Activated CD4-positive, CD25-positive, alpha-beta regulatory T cell treated with anti-CD3 and anti-CD28 coated beads, Interleukin-2, amount 50 U/mL, for 16 hours (primary cell): ENCODE data around the gene MAPK10.
"Not testable (repeated sequence)": the region's sequence is repeated elsewhere in the genome, so short reads cannot be mapped to it uniquely, and the experiment has no call there.

Experiments used
- DNase-seq: peaks from one replicate; pipeline ENCODE4 v3.0.0-alpha.2; 2020; ENCODE audit warnings: low read depth, low spot score

The MAPK10 gene

DNA sequence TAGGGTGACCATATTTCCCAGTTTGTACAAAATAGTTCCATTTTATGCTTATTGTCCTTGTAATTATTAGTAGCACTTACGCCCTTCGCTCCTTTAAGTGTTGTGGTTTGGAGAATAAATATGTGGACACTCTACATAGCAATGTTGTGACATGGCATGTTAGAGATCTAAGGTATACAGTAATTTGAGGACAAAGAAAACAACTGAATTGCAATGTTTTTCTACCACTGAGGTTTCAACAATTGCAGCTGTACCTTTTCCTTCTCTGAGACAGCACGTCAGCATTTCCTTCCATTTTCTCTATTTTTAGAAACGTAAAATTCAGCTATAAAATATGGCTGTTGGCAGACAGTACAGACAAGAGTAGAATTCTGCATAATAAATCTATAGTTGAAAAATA lies 323.1 kb downstream of the MAPK10 start:
- no peak for DNase-seq

- no peak for DNase-seq
Observed at GRCh38 chr4:86035688-86036087, 324.2 kb downstream of the MAPK10 start.

DNA sequence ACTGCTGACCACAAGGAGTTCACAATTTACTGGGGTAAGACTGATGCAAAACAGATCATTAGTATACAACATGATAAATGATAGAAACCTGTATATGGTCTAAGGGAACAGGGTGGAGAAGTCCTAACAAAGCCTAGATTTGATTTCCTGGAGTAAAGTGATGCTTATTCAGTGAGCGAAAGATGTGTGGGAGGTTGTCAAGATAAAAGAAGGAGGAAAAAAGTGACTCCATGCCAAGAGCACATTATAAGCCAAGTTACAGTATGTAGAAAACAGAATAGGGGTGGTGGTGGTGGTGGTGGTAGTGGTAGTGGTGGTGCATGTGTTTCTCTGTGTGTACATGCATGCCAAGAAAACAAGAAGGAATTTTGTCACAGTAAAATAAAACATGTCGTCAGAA lies 325.2 kb downstream of the MAPK10 start:
- DNase-seq = no peak

- DNase-seq = no peak
Observed at GRCh38 chr4:86033171-86033570, 326.7 kb downstream of the MAPK10 start.

DNA sequence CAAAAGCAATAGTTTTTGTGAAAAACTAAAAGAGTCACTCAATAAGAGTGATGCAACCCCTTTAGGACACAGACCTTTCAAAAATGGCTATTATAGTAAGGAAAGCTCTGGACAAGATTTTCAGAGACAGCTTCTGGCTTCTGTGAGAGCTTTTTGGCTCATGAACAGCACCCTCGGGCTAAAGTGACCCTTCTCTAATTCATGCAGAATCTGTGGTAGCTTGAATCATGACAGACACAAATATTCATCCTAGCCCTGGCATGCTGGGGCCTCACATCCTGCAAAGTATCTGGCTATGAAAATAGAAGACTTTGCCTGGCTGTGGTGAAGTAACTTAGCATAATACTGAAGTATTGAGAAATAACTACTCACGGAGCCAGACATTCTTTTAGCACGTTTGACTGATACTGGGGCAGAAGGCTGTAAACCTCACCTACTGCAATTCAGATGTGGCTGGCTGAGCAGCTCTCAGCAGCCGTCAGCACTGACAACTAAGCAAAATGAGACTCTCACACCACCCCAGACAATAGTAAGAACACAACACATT lies 327.3 kb downstream of the MAPK10 start:
- no peak for DNase-seq

- no peak for DNase-seq
Observed at GRCh38 chr4:86031927-86032326, 327.9 kb downstream of the MAPK10 start.

- no peak for DNase-seq
Observed at GRCh38 chr4:86026720-86027119, 333.1 kb downstream of the MAPK10 start.

- DNase-seq = not testable (repeated sequence)
Observed at GRCh38 chr4:86021671-86022070, 338.2 kb downstream of the MAPK10 start.

DNA sequence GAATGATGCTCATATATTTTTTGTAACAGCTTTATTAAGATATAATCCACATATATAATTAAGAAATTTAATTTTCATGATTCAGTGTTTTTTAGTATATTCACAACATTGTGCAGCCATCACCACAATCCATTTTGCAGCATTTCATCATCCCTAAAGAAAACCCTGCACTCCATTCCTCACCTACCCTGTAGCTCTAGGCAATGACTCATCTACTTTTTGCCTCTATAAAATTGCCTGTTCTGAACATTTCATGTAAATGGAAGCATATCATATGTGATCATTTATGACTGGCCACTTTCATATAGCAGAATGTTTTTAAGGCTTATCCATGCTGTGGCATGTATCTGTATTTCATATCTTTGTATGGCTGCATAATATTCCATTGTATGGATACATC lies 339.9 kb downstream of the MAPK10 start:
- DNase-seq = no peak

DNA sequence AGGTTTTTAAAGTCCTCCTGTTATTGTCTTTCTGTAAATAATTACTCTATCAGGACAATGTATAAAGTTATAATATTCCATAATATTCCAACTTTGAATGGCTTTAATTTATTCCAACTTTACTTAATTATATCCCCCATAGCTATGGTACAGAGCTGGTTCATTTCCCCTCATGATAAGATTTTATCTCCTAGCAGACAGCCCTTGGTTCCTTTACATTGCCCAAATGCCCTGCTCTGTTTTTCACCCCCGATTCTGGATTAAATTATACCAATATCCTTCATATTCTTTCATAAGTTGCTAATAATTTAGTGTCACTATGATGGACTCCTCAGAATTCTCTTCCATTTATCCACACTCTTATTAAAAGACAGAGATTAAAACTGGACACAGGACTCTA lies 340.5 kb downstream of the MAPK10 start:
- DNase-seq = no peak

- DNase-seq = no peak
Observed at GRCh38 chr4:86015412-86016350, 344.2 kb downstream of the MAPK10 start.

DNA sequence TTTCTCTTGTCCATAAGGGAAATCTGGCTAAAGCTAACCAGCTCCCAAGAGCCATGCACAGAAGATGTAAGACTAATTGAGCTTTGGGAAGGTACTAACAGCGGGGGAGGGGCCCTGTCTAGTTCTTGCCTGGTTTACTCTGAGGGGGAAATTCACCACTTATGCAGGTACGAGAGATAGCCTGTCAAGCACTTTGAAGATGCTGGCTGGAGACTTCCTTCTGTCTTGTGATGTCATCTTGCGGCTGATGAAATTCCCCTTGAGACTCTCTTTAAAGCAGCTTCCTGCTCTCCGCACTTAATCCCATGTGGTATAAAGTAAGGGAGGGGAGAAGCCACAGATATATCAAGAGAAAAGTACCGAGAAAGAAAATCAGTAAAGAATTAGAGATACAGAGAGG lies 345.3 kb downstream of the MAPK10 start:
- no peak for DNase-seq

DNA sequence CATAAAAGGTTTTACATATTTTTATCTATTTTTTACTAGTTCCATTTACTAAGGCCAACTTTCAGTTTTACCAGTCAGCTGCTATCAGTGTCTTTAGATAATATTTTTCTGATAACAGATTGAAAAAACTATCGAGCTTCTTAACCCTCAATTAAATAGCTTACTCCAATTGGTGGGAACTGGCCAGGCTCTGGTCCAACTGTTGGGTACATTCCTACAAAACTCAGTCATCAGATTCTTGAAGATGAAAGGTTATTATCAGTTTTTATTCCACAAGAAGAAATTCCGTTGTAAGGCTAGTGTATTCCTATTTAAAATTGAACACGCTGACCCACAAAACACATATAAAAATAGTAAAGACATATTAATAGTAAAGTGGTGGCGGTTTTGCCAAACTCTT lies 346.2 kb downstream of the MAPK10 start:
- DNase-seq = no peak

GRCh38 chr4:86011117-86011516 lies 348.7 kb downstream of the MAPK10 start:
- no peak for DNase-seq

DNA sequence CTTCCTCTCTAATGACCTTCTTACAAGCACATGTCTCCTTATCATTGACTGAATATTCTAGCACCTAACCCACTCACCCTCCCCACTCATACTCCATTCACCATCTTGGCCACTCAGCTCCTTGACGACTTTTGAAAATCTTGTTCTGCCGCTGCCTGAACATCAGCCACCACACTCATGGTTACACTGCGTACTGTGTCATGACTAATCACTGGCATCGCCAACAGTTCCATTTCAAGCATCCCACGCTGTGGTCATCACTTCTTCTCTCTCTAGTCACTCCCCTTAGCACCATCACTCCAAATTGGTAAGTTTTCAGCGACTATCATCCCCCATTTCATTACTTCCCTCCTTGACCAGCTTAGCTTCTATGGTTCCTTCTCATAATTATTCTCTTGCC lies 352.8 kb downstream of the MAPK10 start:
- DNase-seq = no peak

GRCh38 chr4:86006057-86006456 lies 353.8 kb downstream of the MAPK10 start:
- DNase-seq = no peak

GRCh38 chr4:86004030-86004429 lies 355.8 kb downstream of the MAPK10 start:
- no peak for DNase-seq

- no peak for DNase-seq
Observed at GRCh38 chr4:86001591-86001990, 358.3 kb downstream of the MAPK10 start.

- no peak for DNase-seq
Observed at GRCh38 chr4:85995361-85995760, 364.5 kb downstream of the MAPK10 start.

DNA sequence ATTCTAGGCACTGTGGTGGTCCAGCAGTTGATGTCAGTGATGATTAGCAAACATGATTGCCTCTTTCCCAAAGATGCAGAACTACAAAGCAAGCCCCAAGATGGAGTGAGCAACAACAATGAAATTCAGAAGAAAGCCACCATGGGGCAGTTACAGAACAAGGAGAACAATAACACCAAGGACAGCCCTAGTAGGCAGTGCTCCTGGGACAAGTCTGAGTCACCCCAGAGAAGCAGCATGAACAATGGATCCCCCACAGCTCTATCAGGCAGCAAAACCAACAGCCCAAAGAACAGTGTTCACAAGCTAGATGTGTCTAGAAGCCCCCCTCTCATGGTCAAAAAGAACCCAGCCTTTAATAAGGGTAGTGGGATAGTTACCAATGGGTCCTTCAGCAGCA lies 365.3 kb downstream of the MAPK10 start:
- no peak for DNase-seq

DNA sequence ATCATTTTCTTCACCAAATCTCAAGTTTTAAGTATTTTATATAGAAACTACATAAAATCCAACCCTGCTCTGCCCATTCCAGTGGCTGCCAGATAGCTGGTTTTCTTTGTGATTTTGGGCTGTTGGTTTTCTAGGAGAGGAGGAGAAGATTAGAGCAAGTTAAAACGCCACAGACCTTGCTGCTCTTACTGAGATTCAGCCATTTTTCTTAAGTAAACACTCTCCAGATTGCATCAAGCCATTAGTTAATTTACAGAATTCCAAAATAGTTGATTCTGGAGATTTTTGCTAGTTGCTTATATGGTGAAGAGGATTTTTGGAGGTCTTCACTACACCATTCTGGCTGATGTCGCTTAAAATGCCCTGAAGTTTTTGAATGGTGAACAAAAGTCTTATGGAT lies 366.2 kb downstream of the MAPK10 start:
- DNase-seq = no peak

DNA sequence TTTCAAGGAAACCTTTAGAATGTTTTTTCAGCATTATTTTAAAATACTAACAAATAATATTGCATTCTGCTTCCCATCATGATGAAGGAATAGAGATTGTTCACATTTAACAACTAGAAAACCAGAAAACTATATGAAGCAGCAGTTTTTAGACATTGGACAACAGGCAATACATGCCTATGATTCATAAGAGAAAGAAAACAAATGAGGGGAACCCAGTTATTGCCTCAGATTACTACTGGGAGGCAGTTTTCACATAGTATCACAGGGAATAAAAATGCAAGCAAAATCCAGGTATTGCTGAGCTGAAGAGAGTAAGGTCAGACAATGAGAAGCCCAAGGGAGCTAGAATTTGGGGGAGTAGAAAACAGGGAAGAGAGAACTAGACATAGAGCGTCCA lies 373.6 kb downstream of the MAPK10 start:
- DNase-seq = no peak

DNA sequence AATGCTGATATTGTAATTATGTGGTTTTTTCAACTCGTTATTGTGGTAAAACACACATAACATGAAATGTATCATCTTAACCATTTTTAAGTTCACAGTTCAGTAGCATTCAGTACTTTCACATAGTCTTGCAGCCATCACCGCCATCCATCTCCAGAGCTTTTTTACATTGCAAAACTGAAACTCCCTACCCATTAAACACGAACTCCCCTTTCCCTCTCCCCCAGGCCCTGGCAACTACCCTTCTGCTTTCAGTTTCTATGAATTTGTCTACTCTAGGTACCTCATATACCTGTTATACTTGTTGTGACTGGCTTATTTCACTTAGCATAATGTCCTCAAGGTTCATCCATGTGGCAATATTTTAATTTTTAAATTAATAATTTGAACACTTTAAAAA lies 380.6 kb downstream of the MAPK10 start:
- no peak for DNase-seq
